Measurements from ENCODE around the gene PDGFRB.

Gene PDGFRB

GRCh38 chr5:150109921-150110320, 45.7 kb downstream of the PDGFRB start:
- Histone ChIP-seq H3K36me3 (ENCODE audit: control insufficient read depth, insufficient read depth, low read length) (no peaks in the 10 kb centered on the region), H3K9ac (no peak overlapping the region), H3K79me2 (no peaks in the 10 kb centered on the region), H3K9me3 (ENCODE audit: control insufficient read depth, low read length) (no peaks in the 10 kb centered on the region), H3K27me3 (ENCODE audit: control insufficient read depth, insufficient read depth, low read length) (no peaks in the 10 kb centered on the region), H3K4me1 (no peaks in the 10 kb centered on the region), H3K4me2 (ENCODE audit: low read length) (no peak overlapping the region), H2AFZ (no peak overlapping the region), H3K4me3 (ENCODE audit: low read depth, low read length) (no peak overlapping the region), H3K27ac (no peak overlapping the region)
- TF ChIP-seq, protein P1, sequence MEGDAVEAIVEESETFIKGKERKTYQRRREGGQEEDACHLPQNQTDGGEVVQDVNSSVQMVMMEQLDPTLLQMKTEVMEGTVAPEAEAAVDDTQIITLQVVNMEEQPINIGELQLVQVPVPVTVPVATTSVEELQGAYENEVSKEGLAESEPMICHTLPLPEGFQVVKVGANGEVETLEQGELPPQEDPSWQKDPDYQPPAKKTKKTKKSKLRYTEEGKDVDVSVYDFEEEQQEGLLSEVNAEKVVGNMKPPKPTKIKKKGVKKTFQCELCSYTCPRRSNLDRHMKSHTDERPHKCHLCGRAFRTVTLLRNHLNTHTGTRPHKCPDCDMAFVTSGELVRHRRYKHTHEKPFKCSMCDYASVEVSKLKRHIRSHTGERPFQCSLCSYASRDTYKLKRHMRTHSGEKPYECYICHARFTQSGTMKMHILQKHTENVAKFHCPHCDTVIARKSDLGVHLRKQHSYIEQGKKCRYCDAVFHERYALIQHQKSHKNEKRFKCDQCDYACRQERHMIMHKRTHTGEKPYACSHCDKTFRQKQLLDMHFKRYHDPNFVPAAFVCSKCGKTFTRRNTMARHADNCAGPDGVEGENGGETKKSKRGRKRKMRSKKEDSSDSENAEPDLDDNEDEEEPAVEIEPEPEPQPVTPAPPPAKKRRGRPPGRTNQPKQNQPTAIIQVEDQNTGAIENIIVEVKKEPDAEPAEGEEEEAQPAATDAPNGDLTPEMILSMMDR (IDR thresholded peaks at IDR 0.05) = no peak

GRCh38 chr5:150108711-150109514, 46.7 kb downstream of the PDGFRB start:
- H3K4me1 ChIP-seq = no peaks in the 10 kb centered on the region
- no peaks in the 10 kb centered on the region for H3K79me2 ChIP-seq
- TF ChIP-seq, protein P1 (IDR thresholded peaks at IDR 0.05) = no peak
- H2AFZ ChIP-seq = no peak overlapping the region
- no peak overlapping the region for H3K4me3 ChIP-seq (ENCODE audit: low read depth, low read length)
- no peak overlapping the region for H3K27ac ChIP-seq
- no peak overlapping the region for H3K9ac ChIP-seq
- no peaks in the 10 kb centered on the region for H3K36me3 ChIP-seq (ENCODE audit: control insufficient read depth, insufficient read depth, low read length)
- H3K27me3 ChIP-seq (ENCODE audit: control insufficient read depth, insufficient read depth, low read length) = no peaks in the 10 kb centered on the region
- H3K9me3 ChIP-seq (ENCODE audit: control insufficient read depth, low read length) = no peaks in the 10 kb centered on the region
- no peak overlapping the region for H3K4me2 ChIP-seq (ENCODE audit: low read length)

DNA sequence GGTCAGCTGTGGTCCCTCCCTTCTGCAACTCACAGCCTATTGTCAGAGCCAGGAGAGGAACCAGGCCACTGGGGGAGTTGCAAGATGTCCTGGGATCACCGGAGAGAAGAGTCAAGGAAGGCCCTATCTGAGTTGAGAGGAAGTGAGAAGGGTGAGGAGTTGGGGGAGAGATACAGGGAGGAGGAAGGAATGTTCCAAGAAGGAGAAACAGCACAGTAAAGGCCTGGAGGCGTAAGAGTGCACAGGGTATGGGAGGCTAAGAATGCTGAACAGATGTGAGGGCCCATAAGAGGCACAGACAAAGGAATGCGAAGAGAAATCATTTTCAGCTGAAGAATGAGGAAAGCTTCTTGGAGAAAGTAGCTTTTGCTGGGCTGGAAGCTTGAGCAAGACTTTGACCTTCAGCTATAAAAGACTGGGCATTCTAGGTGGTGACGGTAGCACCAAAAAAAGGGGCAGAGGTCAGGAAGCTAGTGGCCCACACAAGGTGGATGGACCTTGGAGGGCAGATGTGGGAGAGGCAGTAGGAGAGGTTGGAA, 47.7 kb downstream of the PDGFRB start:
- H3K27ac ChIP-seq = no peak overlapping the region

DNA sequence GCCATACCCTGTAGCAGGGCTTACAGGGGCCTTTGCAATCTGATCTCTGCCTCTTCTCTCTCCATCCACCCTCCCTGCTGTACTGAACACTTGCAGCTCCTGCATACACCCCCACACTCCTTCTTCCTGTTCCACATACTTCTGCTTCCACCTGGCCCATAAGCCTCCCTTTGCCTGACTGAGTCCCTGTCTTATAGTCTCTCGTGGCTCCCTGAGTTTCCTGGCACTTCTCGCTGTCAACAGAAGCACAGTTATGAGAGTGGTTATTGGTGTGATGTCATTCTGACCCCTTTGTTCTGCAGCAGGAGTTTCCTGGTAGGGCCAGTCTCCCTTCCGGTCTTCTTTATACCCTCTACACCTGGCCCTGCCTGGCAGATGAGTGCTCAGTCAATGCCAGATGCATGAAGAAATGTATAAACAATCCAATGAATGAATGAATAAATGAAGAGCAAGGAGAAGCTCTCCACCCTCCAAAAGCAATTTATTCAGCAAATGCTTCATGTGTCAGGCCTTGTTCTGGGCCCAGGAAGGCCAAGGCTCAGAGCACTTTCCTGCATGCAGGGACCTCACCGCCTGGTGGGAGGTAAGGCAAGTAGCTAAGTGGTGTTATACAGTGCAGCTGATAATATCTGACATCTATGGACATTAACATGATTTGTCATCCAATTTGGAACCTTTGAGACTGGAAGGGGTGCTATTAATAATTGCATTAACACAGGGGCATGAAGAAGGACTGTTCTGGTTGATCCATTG, 48.8 kb downstream of the PDGFRB start:
- Histone ChIP-seq H3K4me1 (no peaks in the 10 kb centered on the region), H3K36me3 (ENCODE audit: control insufficient read depth, insufficient read depth, low read length) (no peaks in the 10 kb centered on the region), H2AFZ (no peak overlapping the region), H3K79me2 (no peaks in the 10 kb centered on the region), H3K9ac (no peak overlapping the region), H3K4me3 (ENCODE audit: low read depth, low read length) (no peak overlapping the region), H3K9me3 (ENCODE audit: control insufficient read depth, low read length) (no peaks in the 10 kb centered on the region), H3K4me2 (ENCODE audit: low read length) (no peak overlapping the region), H3K27ac (no peak overlapping the region), H3K27me3 (ENCODE audit: control insufficient read depth, insufficient read depth, low read length) (no peaks in the 10 kb centered on the region)
- TF ChIP-seq, protein P1 (IDR thresholded peaks at IDR 0.05) = no peak

More for the DNA sequence above, 47.7 kb downstream of the PDGFRB start:
- no peaks in the 10 kb centered on the region for H3K79me2 ChIP-seq
- H3K4me3 ChIP-seq (ENCODE audit: low read depth, low read length) = no peak overlapping the region
- H3K36me3 ChIP-seq (ENCODE audit: control insufficient read depth, insufficient read depth, low read length) = no peaks in the 10 kb centered on the region
- no peak overlapping the region for H3K9ac ChIP-seq
- no peaks in the 10 kb centered on the region for H3K27me3 ChIP-seq (ENCODE audit: control insufficient read depth, insufficient read depth, low read length)
- no peaks in the 10 kb centered on the region for H3K4me1 ChIP-seq
- no peaks in the 10 kb centered on the region for H3K9me3 ChIP-seq (ENCODE audit: control insufficient read depth, low read length)
- no peak overlapping the region for H2AFZ ChIP-seq
- H3K4me2 ChIP-seq (ENCODE audit: low read length) = no peak overlapping the region
- TF ChIP-seq, protein P1 (IDR thresholded peaks at IDR 0.05) = no peak

Measured in parathyroid adenoma (tissue), 2 donors.